Suprapubic skin (tissue), 4 donors: ENCODE measurements around the gene SVIP.

ENCODE experiments used
- POLR2A ChIP-seq, 2 donors: fragments of 450-650 bp; IDR thresholded peaks; one replicate each; pipeline ENCODE4 v1.6.1; 2017; ENCODE audit warnings: antibody characterized with exemption in 2 of 2, mild to moderate bottlenecking in 2 of 2, moderate library complexity in 2 of 2
- POLR2AphosphoS5 ChIP-seq, 3 donors: sonication (generic); formaldehyde crosslinking; IDR thresholded peaks; one replicate each; pipeline ENCODE4 v1.6.1; 2017; ENCODE audit warnings: antibody characterized with exemption in 3 of 3
- TF ChIP-seq, protein P1 (sequence below), 2 donors: fragments of 200-600 bp in 1 of 2; fragments of 450-650 bp in 1 of 2; sonication (generic) in 1 of 2; IDR thresholded peaks; one replicate each; pipeline ENCODE4 v1.5.1; 2016 to 2019; ENCODE audit warnings: antibody characterized with exemption in 2 of 2, mild to moderate bottlenecking in 1 of 2, moderate library complexity in 1 of 2

DNA sequence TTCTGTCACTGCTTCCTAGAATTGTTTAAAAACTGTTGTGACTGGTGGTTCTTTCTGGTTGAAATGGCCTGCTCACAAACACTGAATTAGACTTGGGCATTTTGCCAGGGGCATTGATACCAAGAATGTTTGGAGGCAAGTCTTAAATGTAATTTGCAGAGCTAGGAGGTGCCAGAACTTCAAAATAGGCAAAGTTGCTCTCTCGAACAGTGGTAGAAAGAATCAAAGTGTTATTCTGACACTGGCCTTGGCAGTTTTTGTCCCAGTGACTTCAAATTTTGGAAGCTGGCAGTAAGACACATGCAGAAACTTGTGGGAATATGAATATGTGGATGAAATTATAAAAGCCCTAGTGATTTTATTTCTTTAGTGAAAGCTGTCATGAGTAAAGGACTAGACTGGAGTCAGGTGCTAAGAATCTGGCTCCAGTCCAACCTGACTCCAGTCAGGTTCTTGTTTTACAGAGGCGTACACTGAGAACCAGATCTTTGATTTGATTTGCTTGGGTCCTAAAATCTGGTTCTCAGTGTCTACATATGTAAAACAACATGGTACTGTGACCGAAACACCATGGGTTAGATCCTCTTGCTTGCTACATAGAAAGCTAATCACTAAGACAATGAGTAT is 20.9 kb downstream of the SVIP start:
- TF ChIP-seq, protein P1, sequence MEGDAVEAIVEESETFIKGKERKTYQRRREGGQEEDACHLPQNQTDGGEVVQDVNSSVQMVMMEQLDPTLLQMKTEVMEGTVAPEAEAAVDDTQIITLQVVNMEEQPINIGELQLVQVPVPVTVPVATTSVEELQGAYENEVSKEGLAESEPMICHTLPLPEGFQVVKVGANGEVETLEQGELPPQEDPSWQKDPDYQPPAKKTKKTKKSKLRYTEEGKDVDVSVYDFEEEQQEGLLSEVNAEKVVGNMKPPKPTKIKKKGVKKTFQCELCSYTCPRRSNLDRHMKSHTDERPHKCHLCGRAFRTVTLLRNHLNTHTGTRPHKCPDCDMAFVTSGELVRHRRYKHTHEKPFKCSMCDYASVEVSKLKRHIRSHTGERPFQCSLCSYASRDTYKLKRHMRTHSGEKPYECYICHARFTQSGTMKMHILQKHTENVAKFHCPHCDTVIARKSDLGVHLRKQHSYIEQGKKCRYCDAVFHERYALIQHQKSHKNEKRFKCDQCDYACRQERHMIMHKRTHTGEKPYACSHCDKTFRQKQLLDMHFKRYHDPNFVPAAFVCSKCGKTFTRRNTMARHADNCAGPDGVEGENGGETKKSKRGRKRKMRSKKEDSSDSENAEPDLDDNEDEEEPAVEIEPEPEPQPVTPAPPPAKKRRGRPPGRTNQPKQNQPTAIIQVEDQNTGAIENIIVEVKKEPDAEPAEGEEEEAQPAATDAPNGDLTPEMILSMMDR (IDR thresholded peaks at IDR 0.05): no peak
- TF ChIP-seq POLR2AphosphoS5 (IDR thresholded peaks at IDR 0.05): no peak
- TF ChIP-seq POLR2A (IDR thresholded peaks at IDR 0.05): no peak
